Spleen (tissue), 11 donors: ENCODE results near the gene PI3. TPM values are rescaled to one million over a fixed set of nuclear protein-coding genes. Genes with fewer than 3 reads are reported as not detected.

ENCODE experiments used
- DNase-seq: peaks from one replicate; pipeline ENCODE4 v3.0.0-alpha.2; 2020
- H3K27ac ChIP-seq, 8 donors: fragments of 200-600 bp; sonication (generic) in 7 of 8; 1 replicate in 4 of 8; 2 replicates in 4 of 8; pipeline versions ENCODE4 v1.5.0 to v1.8.0; 2016 to 2021; ENCODE audit warnings: inconsistent platforms in 4 of 8, mild to moderate bottlenecking in 4 of 8, moderate library complexity in 1 of 8
- H3K27me3 ChIP-seq, 7 donors: fragments of 200-600 bp; sonication (generic) in 6 of 7; replicated peaks in 1 of 7; 1 replicate in 4 of 7; 2 replicates in 3 of 7; pipeline versions ENCODE4 v1.5.0 to v1.8.0; 2016 to 2021; ENCODE audit warnings: inconsistent platforms in 3 of 7, mild to moderate bottlenecking in 1 of 7
- H3K36me3 ChIP-seq, 6 donors: fragments of 200-600 bp; sonication (generic) in 5 of 6; 1 replicate in 4 of 6; 2 replicates in 2 of 6; pipeline versions ENCODE4 v1.5.0 to v1.8.0; 2016 to 2021; ENCODE audit warnings: inconsistent platforms in 2 of 6
- H3K4me1 ChIP-seq, 6 donors: fragments of 200-600 bp; sonication (generic) in 5 of 6; 1 replicate in 3 of 6; 2 replicates in 3 of 6; pipeline versions ENCODE4 v1.5.0 to v1.8.0; 2016 to 2021; ENCODE audit warnings: inconsistent platforms in 3 of 6
- H3K4me3 ChIP-seq, 8 donors: fragments of 200-600 bp; sonication (generic) in 7 of 8; 1 replicate in 4 of 8; 2 replicates in 4 of 8; pipeline versions ENCODE4 v1.5.0 to v1.8.0; 2016 to 2021; ENCODE audit warnings: inconsistent platforms in 4 of 8, mild to moderate bottlenecking in 4 of 8, moderate library complexity in 2 of 8
- H3K9me3 ChIP-seq, 8 donors: fragments of 200-600 bp; sonication (generic) in 7 of 8; 1 replicate in 4 of 8; 2 replicates in 4 of 8; pipeline versions ENCODE4 v1.5.0 to v1.8.0; 2016 to 2021; ENCODE audit warnings: inconsistent platforms in 4 of 8
- POLR2A ChIP-seq, 3 donors: fragments of 450-650 bp; IDR thresholded peaks; one replicate each; pipeline ENCODE4 v1.5.1; 2017; ENCODE audit warnings: antibody characterized with exemption in 3 of 3, mild to moderate bottlenecking in 1 of 3
- POLR2AphosphoS5 ChIP-seq, 3 donors: sonication (generic); formaldehyde crosslinking; IDR thresholded peaks; one replicate each; pipeline ENCODE4 v1.5.1; 2017; ENCODE audit warnings: antibody characterized with exemption in 3 of 3
- WGBS, 5 donors: extraction: QIAGEN DNeasy Blood & Tissue Kit in 3 of 5; methylation state at CpG; one replicate each; pipeline versions ENCODE4 v1.1.5 to v1.1.7; 2013 to 2018; 5-methylcytosine and 5-hydroxymethylcytosine counted together
- intact Hi-C: fragments of 100-400 bp; cut with DNase I; formaldehyde crosslinking; loops from one replicate; pipeline ENCODE4 v1.15.0; 2023; ENCODE audit warnings: low total_unique reads
- polyA plus RNA-seq, 3 donors: library from polyadenylated mRNA; stranded (reverse); fragments of 200-250 nt; gene quantifications; one replicate each; pipeline ENCODE4 v1.2.1, GENCODE V29; 2013
- total RNA-seq, 7 donors: library from RNA; depleted of rRNA in 3 of 7; stranded (reverse); fragments of >200 nt in 3 of 7; fragmentation: NEBNext Ultra II Directional in 4 of 7; extraction: Animal tissue kit (Norgen Biotek cat#: 25700) in 4 of 7; gene quantifications; one replicate each; pipeline versions ENCODE4 v1.1.0 to v1.2.1, GENCODE V29; 2016 to 2021
- TF ChIP-seq, protein P1 (sequence below), 11 experiments: fragments of 200-600 bp in 7 of 11; fragments of 450-650 bp in 4 of 11; sonication (generic) in 4 of 11; IDR thresholded peaks in 8 of 11; conservative IDR thresholded peaks in 3 of 11; 1 replicate in 7 of 11; 2 replicates in 4 of 11; pipeline versions ENCODE4 v1.4.0 to v1.8.0; 2016 to 2021; ENCODE audit warnings: antibody characterized with exemption in 11 of 11, inconsistent platforms in 4 of 11, mild to moderate bottlenecking in 1 of 11
- donor health status: healthy with polysubstance abuse.
- donor health status: DM: no; HTN: no; CAD: no; lungs with moderate emphysema.
- donor health status: DM: no; HTN: no; CAD: no.
- donor health status: Bipolar disorder and iron deficiency.
- donor health status: healthy.
- donor health status: DM: no; HTN: no; CAD: no.
- donor health status: DM: yes; HTN: yes; CAD: no.

Gene PI3
- total and polyA plus RNA-seq, 10 donors = 1.7 to 22.8 (median 2.8) TPM; not detected in 3

DNA sequence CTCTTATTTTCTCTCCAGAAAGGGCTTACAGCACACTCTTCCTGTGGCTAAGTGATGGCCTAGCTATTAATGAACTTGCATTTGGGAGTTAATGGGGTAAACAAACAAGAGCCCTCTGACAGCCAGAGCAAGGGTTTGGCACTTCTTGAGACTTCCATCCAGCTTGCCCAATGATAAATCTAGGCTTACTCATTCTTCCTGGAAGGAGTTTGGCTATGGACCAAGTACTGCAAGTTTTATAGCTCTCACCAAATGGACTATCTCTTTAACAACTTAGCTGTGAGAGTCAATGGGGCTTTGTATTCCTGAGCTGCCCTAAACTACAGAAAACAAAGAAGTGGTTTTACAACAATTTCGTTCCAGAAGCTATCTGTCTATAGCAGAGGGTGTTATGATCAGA is 16.7 kb upstream of the PI3 start:
- intact Hi-C loops = no loop called here
- Histone ChIP-seq H3K4me1 (peaks cover 0 to 17% (median 0%) of the 10 kb centered on the region in 6 donors), H3K27me3 (peaks cover 0 to 29% (median 0%) of the 10 kb centered on the region in 7 donors), H3K9me3 (peaks cover 0 to 76% (median 40%) of the 10 kb centered on the region in 8 donors), H3K27ac (peak overlapping the region in 1 of 8 donors; percentile 80), H3K4me3 (no peak overlapping the region), H3K36me3 (no peaks in the 10 kb centered on the region)
- WGBS, 5 donors = 34 to 58% (median 47%) methylated on average over 1 of the region's 1 CpG
- TF ChIP-seq POLR2A (IDR thresholded peaks at IDR 0.05) (no peak), POLR2AphosphoS5 (IDR thresholded peaks at IDR 0.05) (no peak)
- TF ChIP-seq, protein P1, sequence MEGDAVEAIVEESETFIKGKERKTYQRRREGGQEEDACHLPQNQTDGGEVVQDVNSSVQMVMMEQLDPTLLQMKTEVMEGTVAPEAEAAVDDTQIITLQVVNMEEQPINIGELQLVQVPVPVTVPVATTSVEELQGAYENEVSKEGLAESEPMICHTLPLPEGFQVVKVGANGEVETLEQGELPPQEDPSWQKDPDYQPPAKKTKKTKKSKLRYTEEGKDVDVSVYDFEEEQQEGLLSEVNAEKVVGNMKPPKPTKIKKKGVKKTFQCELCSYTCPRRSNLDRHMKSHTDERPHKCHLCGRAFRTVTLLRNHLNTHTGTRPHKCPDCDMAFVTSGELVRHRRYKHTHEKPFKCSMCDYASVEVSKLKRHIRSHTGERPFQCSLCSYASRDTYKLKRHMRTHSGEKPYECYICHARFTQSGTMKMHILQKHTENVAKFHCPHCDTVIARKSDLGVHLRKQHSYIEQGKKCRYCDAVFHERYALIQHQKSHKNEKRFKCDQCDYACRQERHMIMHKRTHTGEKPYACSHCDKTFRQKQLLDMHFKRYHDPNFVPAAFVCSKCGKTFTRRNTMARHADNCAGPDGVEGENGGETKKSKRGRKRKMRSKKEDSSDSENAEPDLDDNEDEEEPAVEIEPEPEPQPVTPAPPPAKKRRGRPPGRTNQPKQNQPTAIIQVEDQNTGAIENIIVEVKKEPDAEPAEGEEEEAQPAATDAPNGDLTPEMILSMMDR (IDR thresholded peaks at IDR 0.05 in 8 of 11, conservative IDR thresholded peaks at IDR 0.05 in 3 of 11) = no peak
- DNase-seq = no peak

DNA sequence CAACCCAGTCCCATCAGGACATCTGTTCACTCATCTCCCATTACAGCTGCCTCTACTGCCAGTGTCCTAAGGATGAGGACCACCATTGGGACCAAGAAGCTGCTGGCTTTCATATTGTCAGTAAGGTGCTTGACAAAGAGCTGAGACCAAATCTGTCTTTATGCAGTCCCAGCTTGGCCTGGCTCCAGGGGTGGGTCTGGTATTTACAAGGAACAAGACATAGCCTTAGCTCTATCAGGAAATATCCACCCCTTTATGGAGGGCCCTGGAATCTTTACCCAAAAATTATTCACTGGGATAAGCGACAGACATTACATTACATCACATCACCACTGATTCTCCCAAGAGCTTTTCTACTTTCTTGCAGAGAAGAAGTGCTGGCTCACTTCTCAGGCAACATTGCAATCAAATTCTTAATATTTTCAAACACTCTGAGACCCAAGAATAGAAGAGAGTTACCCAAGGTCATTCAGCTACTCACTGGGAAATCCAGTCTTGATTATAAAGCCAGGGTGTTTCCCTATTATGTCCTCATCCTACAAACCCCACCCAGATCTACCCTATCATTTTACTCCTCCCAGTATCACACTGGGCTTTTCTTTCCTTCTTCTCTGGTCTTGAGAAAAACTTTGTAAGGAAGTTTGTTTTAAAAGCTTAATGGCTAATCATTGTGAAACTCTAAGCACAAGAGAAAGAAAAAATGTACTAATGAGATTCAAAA is 11.5 kb upstream of the PI3 start:
- Histone ChIP-seq H3K27me3 (peaks cover 0 to 24% (median 6%) of the 10 kb centered on the region in 7 donors), H3K27ac (no peak overlapping the region), H3K36me3 (no peaks in the 10 kb centered on the region), H3K4me3 (no peak overlapping the region), H3K4me1 (no peaks in the 10 kb centered on the region), H3K9me3 (peaks cover 0 to 82% (median 35%) of the 10 kb centered on the region in 8 donors)
- DNase-seq = no peak
- intact Hi-C loops = no loop called here
- TF ChIP-seq POLR2A (IDR thresholded peaks at IDR 0.05) (no peak), POLR2AphosphoS5 (IDR thresholded peaks at IDR 0.05) (no peak)
- TF ChIP-seq, protein P1 (IDR thresholded peaks at IDR 0.05 in 8 of 11, conservative IDR thresholded peaks at IDR 0.05 in 3 of 11) = no peak
- 53 to 75% (median 69%) methylated on average over 1 of the region's 1 CpG for WGBS, 5 donors

DNA sequence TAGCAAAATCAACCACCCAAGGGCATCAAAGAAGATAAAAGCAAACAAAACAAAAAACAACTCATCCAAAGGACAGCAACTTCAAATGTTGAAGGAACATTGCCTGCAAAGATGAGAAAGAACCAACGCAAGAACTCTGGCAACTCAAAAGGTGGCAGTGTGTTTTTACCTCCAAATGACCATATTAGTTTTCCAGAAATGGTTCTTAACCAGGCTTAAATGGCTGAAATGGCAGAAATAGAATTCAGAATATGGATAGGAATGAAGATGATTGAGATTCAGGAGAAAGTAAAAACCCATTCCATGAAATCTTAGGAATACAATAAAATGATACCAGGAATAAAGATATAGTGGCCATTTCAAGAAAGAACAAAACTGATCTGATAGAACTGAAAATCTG is 9.8 kb upstream of the PI3 start:
- Histone ChIP-seq H3K4me1 (no peaks in the 10 kb centered on the region), H3K27ac (no peak overlapping the region), H3K9me3 (peaks cover 0 to 73% (median 26%) of the 10 kb centered on the region in 8 donors), H3K36me3 (no peaks in the 10 kb centered on the region), H3K27me3 (peaks cover 0 to 21% (median 6%) of the 10 kb centered on the region in 7 donors), H3K4me3 (no peak overlapping the region)
- intact Hi-C loops = no loop called here
- DNase-seq = no peak
- TF ChIP-seq, protein P1 (IDR thresholded peaks at IDR 0.05 in 8 of 11, conservative IDR thresholded peaks at IDR 0.05 in 3 of 11) = no peak
- no peak for TF ChIP-seq POLR2AphosphoS5 (IDR thresholded peaks at IDR 0.05)
- TF ChIP-seq POLR2A (IDR thresholded peaks at IDR 0.05) = no peak
- WGBS, 5 donors = 76 to 89% (median 86%) methylated on average over 1 of the region's 1 CpG

DNA sequence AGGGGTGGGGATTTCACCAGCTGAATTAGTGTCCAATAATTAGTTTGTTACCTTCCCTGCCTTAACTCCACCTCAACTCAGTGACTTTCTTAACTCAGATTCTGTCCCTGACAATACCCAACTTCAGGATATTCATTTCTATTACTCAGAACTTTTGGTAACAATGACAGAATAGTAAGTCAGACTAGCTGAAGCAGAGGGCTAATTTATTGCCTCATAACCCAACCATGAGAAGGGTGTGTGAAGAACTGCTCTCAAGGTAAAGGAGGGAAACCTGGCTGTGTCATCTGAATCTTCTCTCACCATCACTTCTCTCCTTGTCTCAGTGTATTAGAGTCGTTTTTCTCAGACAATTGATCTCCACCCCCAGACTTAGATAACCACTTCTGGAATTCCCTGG is 1.2 kb upstream of the PI3 start:
- Histone ChIP-seq H3K4me3 (no peak overlapping the region), H3K27ac (no peak overlapping the region), H3K36me3 (no peaks in the 10 kb centered on the region), H3K27me3 (peaks cover 0 to 27% (median 0%) of the 10 kb centered on the region in 7 donors), H3K4me1 (no peaks in the 10 kb centered on the region), H3K9me3 (peaks cover 0 to 11% (median 6%) of the 10 kb centered on the region in 8 donors)
- intact Hi-C loops = no loop called here
- DNase-seq = no peak
- 13 to 30% (median 26%) methylated on average over 1 of the region's 1 CpG for WGBS, 5 donors
- TF ChIP-seq POLR2A (IDR thresholded peaks at IDR 0.05) (no peak), POLR2AphosphoS5 (IDR thresholded peaks at IDR 0.05) (no peak)
- TF ChIP-seq, protein P1 (IDR thresholded peaks at IDR 0.05 in 8 of 11, conservative IDR thresholded peaks at IDR 0.05 in 3 of 11) = no peak
